Measurements from ENCODE around the gene RDX.
"Not testable (repeated sequence)": the region's sequence is repeated elsewhere in the genome, so short reads cannot be mapped to it uniquely, and the experiment has no call there.

RDX gene

GRCh38 chr11:110308071-110308470, 11.7 kb upstream of the RDX start:
- H3F3A ChIP-seq (ENCODE audit: insufficient read depth, low read length) = no peaks in the 10 kb centered on the region
- H2AFZ ChIP-seq (ENCODE audit: low read length) = no peak overlapping the region
- TF ChIP-seq EZH2 (IDR thresholded peaks at IDR 0.05; ENCODE audit: borderline replicate concordance, low read length) = no peak
- TF ChIP-seq CTCF (IDR thresholded peaks at IDR 0.05; ENCODE audit: low read length) = no peak
- no peak overlapping the region for H3K27ac ChIP-seq (ENCODE audit: low read depth, low read length, poor library complexity, severe bottlenecking)
- no peak overlapping the region for H3K4me3 ChIP-seq (ENCODE audit: low read depth, low read length, poor library complexity, severe bottlenecking)
- H4K20me1 ChIP-seq (ENCODE audit: insufficient read depth, low read length) = no peaks in the 10 kb centered on the region
- no peak overlapping the region for H3K4me2 ChIP-seq (ENCODE audit: low read length)
- no peaks in the 10 kb centered on the region for H3K27me3 ChIP-seq (ENCODE audit: insufficient read depth, low read length)
- no peaks in the 10 kb centered on the region; the same call in 1 of the 2 replicates for H3K9me2 ChIP-seq (ENCODE audit: low read depth, low read length)
- no peaks in the 10 kb centered on the region for H3K9me3 ChIP-seq (ENCODE audit: low read length)
- no peaks in the 10 kb centered on the region for H3K79me2 ChIP-seq (ENCODE audit: insufficient read depth, low read length)
- peaks cover 9% of the 10 kb centered on the region for H3K4me1 ChIP-seq (ENCODE audit: insufficient read depth, low read length, severe bottlenecking)
- no peak overlapping the region for H3K9ac ChIP-seq (ENCODE audit: low read length)
- no peaks in the 10 kb centered on the region for H3K36me3 ChIP-seq (ENCODE audit: insufficient read depth, low read length)

- not testable (repeated sequence) for H2AFZ ChIP-seq (ENCODE audit: low read length); H3K4me1 ChIP-seq (ENCODE audit: insufficient read depth, low read length, severe bottlenecking); H3K79me2 ChIP-seq (ENCODE audit: insufficient read depth, low read length); H3K4me3 ChIP-seq (ENCODE audit: low read depth, low read length, poor library complexity, severe bottlenecking); H3K9me2 ChIP-seq (ENCODE audit: low read depth, low read length); H3K36me3 ChIP-seq (ENCODE audit: insufficient read depth, low read length); H3K27me3 ChIP-seq (ENCODE audit: insufficient read depth, low read length); H3K9me3 ChIP-seq (ENCODE audit: low read length); H3F3A ChIP-seq (ENCODE audit: insufficient read depth, low read length); H3K4me2 ChIP-seq (ENCODE audit: low read length); H3K27ac ChIP-seq (ENCODE audit: low read depth, low read length, poor library complexity, severe bottlenecking); H3K9ac ChIP-seq (ENCODE audit: low read length); H4K20me1 ChIP-seq (ENCODE audit: insufficient read depth, low read length)
Measured at GRCh38 chr11:110306019-110306388, 9.6 kb upstream of the RDX start.

GRCh38 chr11:110305169-110306018, 9.0 kb upstream of the RDX start:
- no peaks in the 10 kb centered on the region for H3K27me3 ChIP-seq (ENCODE audit: insufficient read depth, low read length)
- no peaks in the 10 kb centered on the region for H4K20me1 ChIP-seq (ENCODE audit: insufficient read depth, low read length)
- no peaks in the 10 kb centered on the region for H3K36me3 ChIP-seq (ENCODE audit: insufficient read depth, low read length)
- no peak overlapping the region for H2AFZ ChIP-seq (ENCODE audit: low read length)
- H3K79me2 ChIP-seq (ENCODE audit: insufficient read depth, low read length) = no peaks in the 10 kb centered on the region
- TF ChIP-seq EZH2 (IDR thresholded peaks at IDR 0.05; ENCODE audit: borderline replicate concordance, low read length) = no peak
- TF ChIP-seq CTCF (IDR thresholded peaks at IDR 0.05; ENCODE audit: low read length) = no peak
- H3K27ac ChIP-seq (ENCODE audit: low read depth, low read length, poor library complexity, severe bottlenecking) = no peak overlapping the region
- no peaks in the 10 kb centered on the region for H3K9me3 ChIP-seq (ENCODE audit: low read length)
- H3K4me3 ChIP-seq (ENCODE audit: low read depth, low read length, poor library complexity, severe bottlenecking) = no peak overlapping the region
- H3K4me1 ChIP-seq (ENCODE audit: insufficient read depth, low read length, severe bottlenecking) = no peaks in the 10 kb centered on the region
- no peak overlapping the region for H3K4me2 ChIP-seq (ENCODE audit: low read length)
- H3F3A ChIP-seq (ENCODE audit: insufficient read depth, low read length) = no peaks in the 10 kb centered on the region
- H3K9ac ChIP-seq (ENCODE audit: low read length) = no peak overlapping the region
- H3K9me2 ChIP-seq (ENCODE audit: low read depth, low read length) = no peaks in the 10 kb centered on the region

GRCh38 chr11:110303414-110303826, 7.0 kb upstream of the RDX start:
- H3K9me3 ChIP-seq (ENCODE audit: low read length) = no peaks in the 10 kb centered on the region
- no peak overlapping the region for H3K4me2 ChIP-seq (ENCODE audit: low read length)
- H3F3A ChIP-seq (ENCODE audit: insufficient read depth, low read length) = no peaks in the 10 kb centered on the region
- no peaks in the 10 kb centered on the region for H3K27me3 ChIP-seq (ENCODE audit: insufficient read depth, low read length)
- H3K4me1 ChIP-seq (ENCODE audit: insufficient read depth, low read length, severe bottlenecking) = no peaks in the 10 kb centered on the region
- no peak overlapping the region for H3K9ac ChIP-seq (ENCODE audit: low read length)
- no peaks in the 10 kb centered on the region for H3K9me2 ChIP-seq (ENCODE audit: low read depth, low read length)
- H3K27ac ChIP-seq (ENCODE audit: low read depth, low read length, poor library complexity, severe bottlenecking) = no peak overlapping the region
- no peak overlapping the region for H3K4me3 ChIP-seq (ENCODE audit: low read depth, low read length, poor library complexity, severe bottlenecking)
- H3K79me2 ChIP-seq (ENCODE audit: insufficient read depth, low read length) = no peaks in the 10 kb centered on the region
- H2AFZ ChIP-seq (ENCODE audit: low read length) = no peak overlapping the region
- H4K20me1 ChIP-seq (ENCODE audit: insufficient read depth, low read length) = no peaks in the 10 kb centered on the region
- H3K36me3 ChIP-seq (ENCODE audit: insufficient read depth, low read length) = no peaks in the 10 kb centered on the region
- no peak for TF ChIP-seq CTCF (IDR thresholded peaks at IDR 0.05; ENCODE audit: low read length)
- no peak for TF ChIP-seq EZH2 (IDR thresholded peaks at IDR 0.05; ENCODE audit: borderline replicate concordance, low read length)

All from OCI-LY1 (cell line).